Upper lobe of right lung (tissue), 1 donor: Measurements from ENCODE around the gene FBLIM1. TPM values are rescaled to one million over a fixed set of nuclear protein-coding genes. Genes with fewer than 3 reads are reported as not detected.
A peak's percentile ranks its signal among the peaks of the same experiment; 100 is the strongest.

Experiments used
- ATAC-seq: fragments of 200-7000 bp; cut with Tn5 transposase; one replicate; pipeline ENCODE4 v1.9.1; 2020; ENCODE audit warnings: mild to moderate bottlenecking, moderate library complexity
- DNase-seq: peaks from one replicate; pipeline ENCODE4 v3.0.0-alpha.2; 2020
- H3K27ac ChIP-seq: fragments of 200-600 bp; one replicate; pipeline ENCODE4 v1.8.0; 2022
- H3K27me3 ChIP-seq: fragments of 200-600 bp; one replicate; pipeline ENCODE4 v1.8.0; 2022; ENCODE audit warnings: mild to moderate bottlenecking
- H3K36me3 ChIP-seq: fragments of 200-600 bp; one replicate; pipeline ENCODE4 v1.8.0; 2022
- H3K4me1 ChIP-seq: fragments of 200-600 bp; one replicate; pipeline ENCODE4 v1.8.0; 2022
- H3K4me3 ChIP-seq: fragments of 200-600 bp; one replicate; pipeline ENCODE4 v1.8.0; 2022; ENCODE audit warnings: mild to moderate bottlenecking
- H3K9me3 ChIP-seq: fragments of 200-600 bp; one replicate; pipeline ENCODE4 v1.8.0; 2022
- intact Hi-C: fragments of 100-400 bp; cut with DNase I; formaldehyde crosslinking; loops from one replicate; pipeline ENCODE4 v1.11.0; 2022
- total RNA-seq: library from RNA; stranded (reverse); fragmentation: NEBNext Ultra II Directional; extraction: Animal tissue kit (Norgen Biotek cat#: 25700); gene quantifications from one replicate; pipeline ENCODE4 v1.2.1, GENCODE V29; 2021
- TF ChIP-seq, protein P1 (sequence below): fragments of 200-600 bp; IDR thresholded peaks from one replicate; pipeline ENCODE4 v1.8.0; 2022; ENCODE audit warnings: antibody characterized with exemption
- donor health status: DM: no; HTN: yes; CAD: no; lungs with severe emphysema.

FBLIM1 gene
- total RNA-seq, 1 donor from 2014 or later: 39.0 TPM

DNA sequence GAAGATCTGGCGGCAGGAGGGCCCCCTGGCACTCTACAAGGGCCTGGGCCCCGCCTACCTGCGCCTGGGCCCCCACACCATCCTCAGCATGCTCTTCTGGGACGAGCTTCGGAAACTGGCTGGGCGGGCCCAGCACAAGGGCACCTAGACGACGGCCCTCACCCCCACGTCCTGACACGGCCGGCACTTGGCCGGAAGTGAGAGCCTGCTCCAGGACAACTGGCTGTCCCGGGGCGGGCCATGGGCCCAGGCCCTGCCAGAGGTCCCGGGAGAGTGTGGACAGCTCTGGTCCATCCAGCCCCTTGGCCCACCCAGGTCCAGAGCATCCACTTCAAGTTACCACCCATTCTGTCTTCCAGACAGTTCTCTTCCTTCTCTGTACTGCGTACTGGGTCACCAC, 19.3 kb upstream of the FBLIM1 start:
- H3K9me3 ChIP-seq: no peaks in the 10 kb centered on the region
- no peak for DNase-seq
- intact Hi-C loops: no loop called here
- no peak for ATAC-seq
- no peak overlapping the region for H3K4me3 ChIP-seq
- peaks cover 22% of the 10 kb centered on the region for H3K4me1 ChIP-seq
- peaks cover 8% of the 10 kb centered on the region for H3K36me3 ChIP-seq
- TF ChIP-seq, protein P1, sequence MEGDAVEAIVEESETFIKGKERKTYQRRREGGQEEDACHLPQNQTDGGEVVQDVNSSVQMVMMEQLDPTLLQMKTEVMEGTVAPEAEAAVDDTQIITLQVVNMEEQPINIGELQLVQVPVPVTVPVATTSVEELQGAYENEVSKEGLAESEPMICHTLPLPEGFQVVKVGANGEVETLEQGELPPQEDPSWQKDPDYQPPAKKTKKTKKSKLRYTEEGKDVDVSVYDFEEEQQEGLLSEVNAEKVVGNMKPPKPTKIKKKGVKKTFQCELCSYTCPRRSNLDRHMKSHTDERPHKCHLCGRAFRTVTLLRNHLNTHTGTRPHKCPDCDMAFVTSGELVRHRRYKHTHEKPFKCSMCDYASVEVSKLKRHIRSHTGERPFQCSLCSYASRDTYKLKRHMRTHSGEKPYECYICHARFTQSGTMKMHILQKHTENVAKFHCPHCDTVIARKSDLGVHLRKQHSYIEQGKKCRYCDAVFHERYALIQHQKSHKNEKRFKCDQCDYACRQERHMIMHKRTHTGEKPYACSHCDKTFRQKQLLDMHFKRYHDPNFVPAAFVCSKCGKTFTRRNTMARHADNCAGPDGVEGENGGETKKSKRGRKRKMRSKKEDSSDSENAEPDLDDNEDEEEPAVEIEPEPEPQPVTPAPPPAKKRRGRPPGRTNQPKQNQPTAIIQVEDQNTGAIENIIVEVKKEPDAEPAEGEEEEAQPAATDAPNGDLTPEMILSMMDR: no peak
- no peaks in the 10 kb centered on the region for H3K27me3 ChIP-seq
- H3K27ac ChIP-seq: no peak overlapping the region

DNA sequence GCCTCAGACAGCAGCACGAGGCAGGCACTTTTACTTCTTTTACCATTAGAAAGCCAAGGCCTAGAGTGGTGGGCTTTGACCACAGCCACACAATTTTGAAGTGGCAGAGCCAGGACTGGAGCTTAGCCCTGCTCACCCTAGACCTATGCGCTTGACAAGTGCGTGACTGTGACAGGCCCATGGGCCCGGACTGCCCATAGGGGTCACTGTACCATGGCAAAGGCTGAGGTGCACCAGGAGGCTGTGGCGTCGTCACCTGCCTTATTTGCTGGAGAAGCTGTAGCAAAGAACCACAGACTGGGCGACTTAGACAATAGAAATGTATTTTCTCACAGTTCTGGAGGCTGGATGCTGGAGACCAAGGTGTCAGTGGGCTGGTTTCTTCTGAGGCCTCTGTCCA, 18.9 kb upstream of the FBLIM1 start:
- TF ChIP-seq, protein P1: no peak
- H3K4me1 ChIP-seq: peaks cover 22% of the 10 kb centered on the region
- ATAC-seq: no peak
- intact Hi-C loops: no loop called here
- no peaks in the 10 kb centered on the region for H3K9me3 ChIP-seq
- peaks cover 4% of the 10 kb centered on the region for H3K36me3 ChIP-seq
- no peak overlapping the region for H3K4me3 ChIP-seq
- H3K27me3 ChIP-seq: no peaks in the 10 kb centered on the region
- no peak overlapping the region for H3K27ac ChIP-seq
- no peak for DNase-seq

DNA sequence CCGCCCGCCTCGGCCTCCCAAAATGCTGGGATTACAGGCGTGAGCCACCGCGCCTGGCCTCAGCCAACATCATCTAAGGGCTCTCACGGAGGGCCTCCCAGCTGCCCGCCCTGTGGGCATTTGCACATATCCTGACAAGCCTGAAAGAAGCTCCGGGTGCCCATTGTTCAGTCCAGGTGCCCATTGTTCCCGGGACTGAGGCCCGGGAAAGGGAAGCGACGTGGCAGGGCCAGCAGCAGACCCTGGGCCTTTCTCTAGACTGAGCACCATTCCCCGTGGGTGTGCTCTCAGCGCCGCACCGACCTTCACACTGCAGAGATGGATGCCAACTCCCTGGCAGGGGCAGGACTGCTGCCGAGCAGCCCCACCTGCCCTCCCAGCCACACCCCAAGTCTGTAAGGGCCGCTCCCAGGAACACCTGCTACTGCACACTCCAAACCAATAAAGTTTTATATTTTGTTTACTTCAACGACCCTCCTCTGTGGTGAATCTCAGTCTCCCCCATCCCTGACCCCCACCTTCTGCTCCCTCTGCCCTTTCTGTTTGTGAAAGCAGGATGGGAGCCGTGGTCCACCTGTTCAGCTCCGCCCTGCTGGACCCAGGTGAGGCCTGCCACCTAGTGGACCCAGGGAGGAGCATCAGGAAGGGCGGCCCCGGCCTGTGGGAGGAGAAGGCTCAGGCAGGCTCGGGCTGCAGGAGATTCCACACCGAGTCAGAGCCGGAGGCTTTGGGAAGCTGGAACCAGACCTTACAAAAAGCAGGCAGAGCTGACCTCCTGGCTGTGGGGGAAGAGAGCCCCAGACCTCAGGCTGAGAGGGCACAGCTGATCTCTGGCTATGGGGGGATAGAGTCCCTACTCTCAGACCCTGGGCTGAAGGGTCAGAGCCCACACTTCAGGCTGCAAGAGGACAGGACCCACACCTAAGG, 17.4 kb upstream of the FBLIM1 start:
- intact Hi-C loops: no loop called here
- Histone ChIP-seq H3K27ac (no peak overlapping the region), H3K9me3 (no peaks in the 10 kb centered on the region), H3K36me3 (no peaks in the 10 kb centered on the region), H3K4me1 (peaks cover 16% of the 10 kb centered on the region), H3K27me3 (no peaks in the 10 kb centered on the region), H3K4me3 (no peak overlapping the region)
- DNase-seq (peak; percentile 91), ATAC-seq (peak; percentile 92)
- TF ChIP-seq, protein P1: peak; percentile 86

DNA sequence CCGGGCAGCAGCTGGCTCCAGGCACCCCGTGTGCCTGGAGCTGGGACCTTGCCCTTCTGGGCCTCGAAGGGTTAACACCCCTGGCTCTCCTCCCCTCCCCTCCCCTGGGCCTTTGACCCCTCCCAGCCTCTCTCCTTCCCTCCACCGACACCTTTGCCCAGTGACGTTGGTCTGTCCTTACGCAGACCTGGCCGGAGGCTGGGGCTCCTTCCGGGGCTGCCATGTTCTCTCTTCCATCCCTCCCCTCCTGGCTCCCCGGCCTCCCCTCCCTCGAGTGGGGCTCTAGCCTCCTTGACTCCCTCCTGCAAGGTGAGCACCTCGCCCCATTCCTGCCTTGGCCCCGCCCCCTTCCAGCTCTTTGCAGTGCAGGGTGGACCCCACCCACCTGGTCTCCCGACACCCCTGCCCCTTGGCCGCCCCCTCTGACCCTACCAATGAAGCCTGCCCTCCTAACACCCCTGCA, 16.2 kb upstream of the FBLIM1 start, which contains the start of gene TMEM82:
TSS of gene TMEM82 (plus strand) at position 161 of the 463 bp plus-strand sequence. CDS start at position 222, 61 bp downstream.
- Histone ChIP-seq H3K27ac (no peak within 1 kb of the TSS), H3K4me1 (peaks cover 7% of the 10 kb centered on the region), H3K36me3 (no peaks in the 10 kb centered on the region), H3K9me3 (no peaks in the 10 kb centered on the region), H3K27me3 (no peaks in the 10 kb centered on the region), H3K4me3 (no peak within 1 kb of the TSS)
- TF ChIP-seq, protein P1: no peak
- intact Hi-C loops: no loop called here
- ATAC-seq (no peak), DNase-seq (no peak)

DNA sequence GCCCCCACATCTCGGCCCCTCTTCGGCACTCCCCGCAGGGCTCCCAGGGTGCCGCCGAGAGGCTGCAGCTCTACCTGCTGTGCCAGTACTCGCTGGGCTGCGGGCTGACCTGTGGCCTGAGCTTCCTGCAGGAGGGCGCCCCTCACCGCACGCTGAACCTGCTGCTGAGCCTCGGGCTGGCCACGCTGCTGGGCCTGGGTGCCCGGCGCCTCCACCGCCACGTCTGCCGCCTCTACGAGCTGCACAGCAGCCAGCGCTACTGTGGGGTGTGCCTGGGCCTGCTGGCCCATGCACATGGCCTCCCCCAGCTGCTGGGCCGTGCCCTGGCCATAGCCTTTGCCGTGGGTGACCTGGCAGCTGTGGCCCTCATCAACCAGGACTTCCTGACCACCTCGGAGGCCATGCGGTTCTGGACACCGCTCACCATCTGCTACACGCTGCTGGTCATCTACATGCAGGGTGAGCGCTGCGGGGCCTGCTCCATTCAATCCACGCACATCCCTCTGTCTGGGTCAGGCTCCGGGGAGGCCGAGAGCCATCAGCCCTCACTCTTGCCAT, 14.4 kb upstream of the FBLIM1 start:
- Histone ChIP-seq H3K36me3 (no peaks in the 10 kb centered on the region), H3K27ac (no peak overlapping the region), H3K9me3 (no peaks in the 10 kb centered on the region), H3K4me3 (no peak overlapping the region), H3K27me3 (no peaks in the 10 kb centered on the region), H3K4me1 (peaks cover 11% of the 10 kb centered on the region)
- TF ChIP-seq, protein P1: no peak
- intact Hi-C loops: no loop called here
- ATAC-seq (no peak), DNase-seq (no peak)
